OCI-LY1 (cell line): ENCODE data around the gene SHH.
A peak's percentile ranks its signal among the peaks of the same experiment; 100 is the strongest.

ENCODE experiments used
- H2AFZ ChIP-seq: fragments of 200-600 bp; sonication (generic), shearing (Covaris generic); 2 replicates; pipeline ENCODE4 v1.6.0; 2014; ENCODE audit warnings: antibody characterized with exemption, mild to moderate bottlenecking, low read length
- H3F3A ChIP-seq: fragments of 200-600 bp; sonication (generic), shearing (Covaris generic); 2 replicates; pipeline ENCODE4 v1.6.0; 2014; ENCODE audit warnings: mild to moderate bottlenecking, antibody characterized with exemption, low read length, moderate library complexity; ENCODE audit not compliant: insufficient read depth
- H3K27ac ChIP-seq: fragments of 200-600 bp; sonication (generic); 2 replicates; pipeline ENCODE4 v1.5.1; 2014; ENCODE audit warnings: low read length, mixed run types, mild to moderate bottlenecking, low read depth; ENCODE audit not compliant: poor library complexity, severe bottlenecking
- H3K27me3 ChIP-seq: fragments of 200-600 bp; sonication (generic); 2 replicates; pipeline ENCODE4 v1.6.0; 2014; ENCODE audit warnings: antibody characterized with exemption, mild to moderate bottlenecking, low read length, moderate library complexity; ENCODE audit not compliant: insufficient read depth
- H3K36me3 ChIP-seq: fragments of 200-600 bp; sonication (generic); 2 replicates; pipeline ENCODE4 v1.6.1; 2014; ENCODE audit warnings: mild to moderate bottlenecking, antibody characterized with exemption, low read length, moderate library complexity, mixed read lengths; ENCODE audit not compliant: insufficient read depth
- H3K4me1 ChIP-seq: fragments of 200-600 bp; sonication (generic); 2 replicates; pipeline ENCODE4 v1.5.1; 2014; ENCODE audit warnings: mild to moderate bottlenecking, low read length, moderate library complexity; ENCODE audit not compliant: insufficient read depth, severe bottlenecking
- H3K4me2 ChIP-seq: fragments of 200-600 bp; sonication (generic), shearing (Covaris generic); 2 replicates; pipeline ENCODE4 v1.6.1; 2014; ENCODE audit warnings: low read length
- H3K4me3 ChIP-seq: fragments of 200-600 bp; sonication (generic); 2 replicates; pipeline ENCODE4 v1.5.1; 2014; ENCODE audit warnings: low read length, low read depth, mild to moderate bottlenecking, mixed read lengths; ENCODE audit not compliant: poor library complexity, severe bottlenecking
- H3K79me2 ChIP-seq: fragments of 200-600 bp; shearing (Covaris generic); 2 replicates; pipeline ENCODE4 v1.6.1; 2016; ENCODE audit warnings: mixed run types, low read length, mixed read lengths; ENCODE audit not compliant: insufficient read depth
- H3K9ac ChIP-seq: fragments of 200-600 bp; sonication (generic), shearing (Covaris generic); 2 replicates; pipeline ENCODE4 v1.6.1; 2014; ENCODE audit warnings: mild to moderate bottlenecking, low read length, mixed read lengths
- H3K9me2 ChIP-seq: fragments of 200-600 bp; sonication (generic), shearing (Covaris generic); 2 replicates; pipeline ENCODE4 v1.6.1; 2014; ENCODE audit warnings: low read depth, mild to moderate bottlenecking, low read length, mixed read lengths
- H3K9me3 ChIP-seq: fragments of 200-600 bp; shearing (Covaris generic); 2 replicates; pipeline ENCODE4 v1.6.1; 2014; ENCODE audit warnings: low read length, mixed read lengths
- H4K20me1 ChIP-seq: fragments of 200-600 bp; sonication (generic), shearing (Covaris generic); 2 replicates; pipeline ENCODE4 v1.6.0; 2016; ENCODE audit warnings: mild to moderate bottlenecking, low read length; ENCODE audit not compliant: insufficient read depth
- EZH2 ChIP-seq: fragments of 200-600 bp; sonication (generic), shearing (Covaris generic); IDR thresholded peaks from 2 replicates; pipeline ENCODE4 v1.8.0; 2017; ENCODE audit warnings: borderline replicate concordance, mixed run types, mild to moderate bottlenecking, antibody characterized with exemption, low read length, moderate library complexity, mixed read lengths
- TF ChIP-seq, protein P1 (sequence below): fragments of 200-600 bp; sonication (generic), shearing (Covaris generic); IDR thresholded peaks from 2 replicates; pipeline ENCODE4 v1.5.1; 2017; ENCODE audit warnings: mild to moderate bottlenecking, antibody characterized with exemption, low read length, moderate library complexity, mixed read lengths

The SHH gene

DNA sequence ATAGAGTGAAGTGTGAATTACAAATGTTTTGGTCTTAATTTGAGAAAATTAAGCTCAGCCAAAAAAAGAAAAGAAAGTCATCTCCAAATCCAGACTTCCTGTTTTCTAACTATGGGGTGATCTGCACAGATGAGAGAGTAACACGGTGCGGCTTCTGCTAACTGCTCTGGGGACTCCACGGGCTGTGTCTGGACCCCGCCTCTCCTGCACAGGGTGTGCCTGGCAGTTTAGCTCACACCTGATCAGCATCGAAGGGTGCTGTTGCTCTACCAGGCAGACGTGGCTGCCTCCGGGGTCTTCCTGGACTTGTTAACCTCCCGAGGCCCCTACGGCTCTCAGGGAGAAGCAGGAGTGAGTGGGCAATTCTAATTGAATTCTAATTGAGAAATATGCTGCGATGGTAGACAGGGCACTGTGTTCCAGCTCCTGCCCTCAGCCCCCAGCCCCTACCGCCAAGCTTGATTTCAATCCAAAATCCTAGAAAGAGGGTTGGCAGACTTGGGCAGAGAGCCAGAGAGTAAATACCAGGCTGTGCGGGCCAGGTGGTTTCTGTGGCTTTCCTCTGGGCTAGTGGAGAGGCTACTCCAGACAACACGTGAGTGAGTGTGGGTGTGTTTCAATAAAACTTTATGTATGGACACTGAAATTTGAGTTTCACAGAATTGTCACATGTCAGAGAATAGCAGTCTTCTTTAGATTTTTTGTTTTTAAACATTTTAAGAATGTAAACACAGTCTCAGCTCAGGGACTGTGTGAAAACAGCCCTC lies 13.4 kb downstream of the SHH start:
- Histone ChIP-seq H2AFZ (no peak overlapping the region), H3K27me3 (peaks cover 7% of the 10 kb centered on the region), H3K9me2 (no peaks in the 10 kb centered on the region), H3F3A (no peaks in the 10 kb centered on the region), H3K36me3 (no peaks in the 10 kb centered on the region), H3K9ac (no peak overlapping the region), H3K79me2 (no peaks in the 10 kb centered on the region), H3K4me1 (peaks cover 6% of the 10 kb centered on the region), H4K20me1 (no peaks in the 10 kb centered on the region), H3K4me3 (no peak overlapping the region), H3K4me2 (no peak overlapping the region), H3K27ac (no peak overlapping the region), H3K9me3 (no peaks in the 10 kb centered on the region)
- no peak for TF ChIP-seq EZH2
- TF ChIP-seq, protein P1, sequence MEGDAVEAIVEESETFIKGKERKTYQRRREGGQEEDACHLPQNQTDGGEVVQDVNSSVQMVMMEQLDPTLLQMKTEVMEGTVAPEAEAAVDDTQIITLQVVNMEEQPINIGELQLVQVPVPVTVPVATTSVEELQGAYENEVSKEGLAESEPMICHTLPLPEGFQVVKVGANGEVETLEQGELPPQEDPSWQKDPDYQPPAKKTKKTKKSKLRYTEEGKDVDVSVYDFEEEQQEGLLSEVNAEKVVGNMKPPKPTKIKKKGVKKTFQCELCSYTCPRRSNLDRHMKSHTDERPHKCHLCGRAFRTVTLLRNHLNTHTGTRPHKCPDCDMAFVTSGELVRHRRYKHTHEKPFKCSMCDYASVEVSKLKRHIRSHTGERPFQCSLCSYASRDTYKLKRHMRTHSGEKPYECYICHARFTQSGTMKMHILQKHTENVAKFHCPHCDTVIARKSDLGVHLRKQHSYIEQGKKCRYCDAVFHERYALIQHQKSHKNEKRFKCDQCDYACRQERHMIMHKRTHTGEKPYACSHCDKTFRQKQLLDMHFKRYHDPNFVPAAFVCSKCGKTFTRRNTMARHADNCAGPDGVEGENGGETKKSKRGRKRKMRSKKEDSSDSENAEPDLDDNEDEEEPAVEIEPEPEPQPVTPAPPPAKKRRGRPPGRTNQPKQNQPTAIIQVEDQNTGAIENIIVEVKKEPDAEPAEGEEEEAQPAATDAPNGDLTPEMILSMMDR = no peak

DNA sequence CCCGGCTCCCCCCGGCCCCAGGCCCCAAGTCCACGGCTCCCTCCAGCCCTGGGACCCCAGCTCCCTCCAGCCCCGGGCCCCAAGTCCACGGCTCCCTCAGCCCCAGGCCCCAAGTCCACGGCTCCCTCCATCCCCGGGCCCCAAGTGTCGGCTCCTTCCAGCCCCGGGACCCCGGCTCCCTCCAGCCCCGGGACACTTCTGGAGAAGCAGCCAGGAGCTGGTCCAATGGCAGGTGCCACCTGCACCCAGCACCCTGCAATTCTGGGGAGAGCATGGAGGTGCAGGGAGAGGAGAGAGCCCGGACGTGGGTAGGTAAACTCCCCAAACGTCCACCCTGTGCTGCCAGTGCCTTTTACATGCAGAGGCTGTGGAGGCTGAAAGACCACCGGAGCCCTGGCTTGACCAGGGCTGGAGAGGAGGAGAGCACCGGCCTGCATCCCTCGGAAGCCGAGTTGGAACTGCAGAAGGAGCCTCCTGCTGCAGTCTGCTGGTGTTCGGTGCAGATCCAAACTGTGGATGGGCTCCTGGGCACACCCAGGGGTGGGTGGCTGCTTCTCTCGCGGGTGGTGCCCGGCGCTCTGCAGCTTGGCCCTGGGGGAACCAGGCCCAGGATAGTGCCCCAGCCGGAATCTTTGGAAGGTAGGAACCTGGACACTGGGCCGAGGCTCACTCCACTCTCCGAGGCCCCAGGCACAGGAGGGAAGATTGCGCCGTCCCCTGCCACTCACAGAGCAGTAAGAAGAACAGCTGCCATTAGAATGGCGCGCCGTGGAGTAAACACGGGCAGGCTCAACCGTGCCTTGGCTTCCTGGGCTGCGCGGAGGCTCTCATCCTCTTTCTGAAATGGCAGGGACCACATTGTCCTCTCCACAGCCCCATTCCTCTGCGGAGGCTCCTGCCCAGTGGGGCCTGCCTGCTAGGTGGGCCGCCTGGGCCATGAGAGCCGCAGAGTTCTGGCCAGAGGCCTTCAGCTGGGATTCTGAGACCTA lies 14.7 kb downstream of the SHH start:
- Histone ChIP-seq H3F3A (no peaks in the 10 kb centered on the region), H3K9ac (no peak overlapping the region), H3K9me3 (no peaks in the 10 kb centered on the region), H3K4me3 (no peak overlapping the region), H3K36me3 (no peaks in the 10 kb centered on the region), H3K9me2 (no peaks in the 10 kb centered on the region), H4K20me1 (no peaks in the 10 kb centered on the region), H3K27me3 (peaks cover 7% of the 10 kb centered on the region), H3K27ac (no peak overlapping the region), H3K79me2 (no peaks in the 10 kb centered on the region), H3K4me1 (peaks cover 6% of the 10 kb centered on the region), H2AFZ (no peak overlapping the region), H3K4me2 (no peak overlapping the region)
- TF ChIP-seq, protein P1 = 0 out of 2 replicates have a peak, but pooled peaks have one; percentile 19
- no peak for TF ChIP-seq EZH2

DNA sequence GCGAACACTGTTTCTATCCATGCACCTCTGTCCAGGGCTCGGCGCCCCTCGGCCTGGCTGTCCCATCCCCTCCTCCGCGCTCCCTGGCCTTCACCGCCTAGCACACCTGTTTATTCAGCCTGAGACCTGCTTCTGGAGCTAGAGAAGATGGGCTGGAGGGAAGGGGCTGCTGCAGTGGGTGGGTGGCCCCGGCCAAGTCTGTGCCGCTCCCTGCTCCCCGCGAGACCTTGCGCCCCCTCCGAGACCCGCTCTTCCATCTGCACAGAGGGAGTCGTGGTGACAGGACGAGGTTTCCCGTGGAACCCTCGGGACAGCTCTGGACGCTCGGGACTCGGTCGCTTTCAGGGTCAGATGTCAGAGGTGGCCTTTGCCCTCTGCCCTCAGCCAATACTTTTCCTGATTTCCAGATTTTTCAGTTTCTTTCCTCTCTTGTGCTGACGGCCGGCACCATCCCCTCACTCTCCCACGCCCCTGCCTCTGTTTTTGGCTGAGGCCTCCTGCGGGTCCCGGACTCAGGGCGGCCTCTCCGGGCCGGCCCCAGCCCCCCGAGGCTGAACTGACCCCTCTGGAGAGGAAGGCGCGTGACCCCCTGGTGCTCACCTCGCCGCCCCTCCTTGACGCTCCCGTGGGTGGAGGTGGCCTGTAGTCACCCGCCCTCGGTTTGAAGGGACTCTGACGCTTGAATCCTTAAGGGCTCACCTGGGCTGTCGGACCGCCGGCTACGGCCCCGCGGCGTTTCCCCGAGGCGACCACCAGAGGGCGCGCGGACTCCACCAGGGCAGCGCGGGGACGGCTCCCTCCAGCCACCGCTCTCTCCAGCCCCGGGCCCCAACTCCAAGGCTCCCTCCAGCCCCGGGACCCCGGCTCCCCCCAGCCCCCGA lies 15.6 kb downstream of the SHH start:
- H3K9me2 ChIP-seq = no peaks in the 10 kb centered on the region
- no peaks in the 10 kb centered on the region for H4K20me1 ChIP-seq
- H3K27me3 ChIP-seq = peaks cover 7% of the 10 kb centered on the region
- H3K4me3 ChIP-seq = no peak overlapping the region
- H3K9ac ChIP-seq = no peak overlapping the region
- H3K9me3 ChIP-seq = no peaks in the 10 kb centered on the region
- no peaks in the 10 kb centered on the region for H3F3A ChIP-seq
- no peak overlapping the region for H2AFZ ChIP-seq
- no peak overlapping the region for H3K27ac ChIP-seq
- no peak overlapping the region for H3K4me2 ChIP-seq
- H3K4me1 ChIP-seq = peaks cover 6% of the 10 kb centered on the region
- H3K36me3 ChIP-seq = no peaks in the 10 kb centered on the region
- H3K79me2 ChIP-seq = no peaks in the 10 kb centered on the region
- TF ChIP-seq, protein P1 = peak; percentile 47; the same call in 1 of the 2 replicates
- no peak for TF ChIP-seq EZH2
